Calu3 (cell line): ENCODE results near the gene OVCA2. TPM values are rescaled to one million over a fixed set of nuclear protein-coding genes. Genes with fewer than 3 reads are reported as not detected.

ENCODE experiments used
- BruUV-seq: library from RNA; stranded (reverse); fragments of 400-500 nt; replicated peaks from 2 replicates; lab custom pipeline; 2021; lab: Mats Ljungman, UMichigan
- CTCF ChIA-PET: fragments of 300-600 bp; sonication (Branson Sonifier 250); formaldehyde crosslinking; loops from one replicate; lab custom pipeline; 2022; ENCODE audit warnings: antibody characterized with exemption; lab: Charles Lee
- DNase-seq: peaks from one replicate; pipeline ENCODE4 v3.0.0; 2022
- H3K27ac Mint-ChIP-seq: one replicate; pipeline ENCODE4 v1.8.0; 2022; ENCODE audit warnings: mixed read lengths; ENCODE audit not compliant: unreplicated experiment
- H3K27me3 Mint-ChIP-seq: one replicate; pipeline ENCODE4 v1.8.0; 2022; ENCODE audit warnings: mixed read lengths; ENCODE audit not compliant: unreplicated experiment
- H3K36me3 Mint-ChIP-seq: one replicate; pipeline ENCODE4 v1.8.0; 2022; ENCODE audit warnings: mild to moderate bottlenecking, moderate library complexity, mixed read lengths; ENCODE audit not compliant: insufficient read depth, unreplicated experiment
- H3K4me1 Mint-ChIP-seq: one replicate; pipeline ENCODE4 v1.8.0; 2022; ENCODE audit warnings: mild to moderate bottlenecking, low read depth, mixed read lengths; ENCODE audit not compliant: unreplicated experiment
- H3K4me3 Mint-ChIP-seq: one replicate; pipeline ENCODE4 v1.8.0; 2022; ENCODE audit warnings: mild to moderate bottlenecking, low read depth, moderate library complexity, mixed read lengths; ENCODE audit not compliant: unreplicated experiment
- H3K9me3 Mint-ChIP-seq: one replicate; pipeline ENCODE4 v1.8.0; 2022; ENCODE audit warnings: low read depth, mixed read lengths; ENCODE audit not compliant: unreplicated experiment
- CTCF ChIP-seq: fragments of 200-600 bp; IDR thresholded peaks from one replicate; pipeline ENCODE4 v1.8.0; 2022; ENCODE audit warnings: antibody characterized with exemption; ENCODE audit not compliant: unreplicated experiment
- intact Hi-C: fragments of 100-400 bp; cut with micrococcal nuclease; formaldehyde crosslinking; loops from one replicate; pipeline ENCODE4 v1.10.0; 2022; ENCODE audit not compliant: unreplicated experiment
- total RNA-seq: library from RNA; stranded (reverse); gene quantifications from 2 replicates; pipeline ENCODE4 v1.2.3, GENCODE V29; 2022

The OVCA2 gene
- total RNA-seq, 1 experiment from 2014 or later: 22.1 TPM

- intact Hi-C loops: no loop called here
Measured at GRCh38 chr17:2086306-2086705, 44.5 kb downstream of the OVCA2 start.

GRCh38 chr17:2087597-2088211, 45.9 kb downstream of the OVCA2 start:
- Mint-ChIP-seq H3K27me3 (no peaks in the 10 kb centered on the region), H3K27ac (no peak overlapping the region), H3K36me3 (peaks cover 9% of the 10 kb centered on the region), H3K9me3 (no peaks in the 10 kb centered on the region), H3K4me1 (peaks cover 32% of the 10 kb centered on the region), H3K4me3 (no peak overlapping the region)
- CTCF ChIA-PET: no interaction called here
- DNase-seq: no peak
- TF ChIP-seq CTCF: no peak
- BruUV-seq: no TSS peak
- intact Hi-C loops: no loop called here

More at GRCh38 chr17:2086306-2086705, 44.5 kb downstream of the OVCA2 start:
- TF ChIP-seq CTCF: no peak
- CTCF ChIA-PET: no interaction called here
- Mint-ChIP-seq H3K36me3 (peaks cover 5% of the 10 kb centered on the region), H3K27ac (no peak overlapping the region), H3K9me3 (no peaks in the 10 kb centered on the region), H3K27me3 (no peaks in the 10 kb centered on the region), H3K4me1 (peaks cover 32% of the 10 kb centered on the region), H3K4me3 (no peak overlapping the region)
- DNase-seq: no peak
- BruUV-seq: no TSS peak

- no peak for TF ChIP-seq CTCF
- Mint-ChIP-seq H3K4me1 (peaks cover 24% of the 10 kb centered on the region), H3K9me3 (no peaks in the 10 kb centered on the region), H3K27ac (no peak overlapping the region), H3K4me3 (no peak overlapping the region), H3K27me3 (no peaks in the 10 kb centered on the region), H3K36me3 (peaks cover 14% of the 10 kb centered on the region)
- CTCF ChIA-PET: interaction anchor here (0.6 kb wide), 1 partner anchor 283 kb away, joined by 3 read pairs; no protein-coding TSS in a partner anchor
- no TSS peak for BruUV-seq
- intact Hi-C loops: no loop called here
- DNase-seq: no peak
Measured at GRCh38 chr17:2089021-2089422, 47.2 kb downstream of the OVCA2 start.

GRCh38 chr17:2090210-2090641, 48.4 kb downstream of the OVCA2 start:
- CTCF ChIA-PET: no interaction called here
- DNase-seq: no peak
- no peak overlapping the region for H3K4me3 Mint-ChIP-seq
- no TSS peak for BruUV-seq
- H3K27me3 Mint-ChIP-seq: no peaks in the 10 kb centered on the region
- no peak overlapping the region for H3K27ac Mint-ChIP-seq
- TF ChIP-seq CTCF: no peak
- no peaks in the 10 kb centered on the region for H3K9me3 Mint-ChIP-seq
- peaks cover 12% of the 10 kb centered on the region for H3K4me1 Mint-ChIP-seq
- intact Hi-C loops: no loop called here
- peaks cover 14% of the 10 kb centered on the region for H3K36me3 Mint-ChIP-seq
